ENCODE measurements around the gene PTS. TPM values are rescaled to one million over a fixed set of nuclear protein-coding genes. Genes with fewer than 3 reads are reported as not detected.

Gene PTS
- total and polyA plus RNA-seq, 2 donors from 2014 or later: 40.6 to 76.4 TPM

DNA sequence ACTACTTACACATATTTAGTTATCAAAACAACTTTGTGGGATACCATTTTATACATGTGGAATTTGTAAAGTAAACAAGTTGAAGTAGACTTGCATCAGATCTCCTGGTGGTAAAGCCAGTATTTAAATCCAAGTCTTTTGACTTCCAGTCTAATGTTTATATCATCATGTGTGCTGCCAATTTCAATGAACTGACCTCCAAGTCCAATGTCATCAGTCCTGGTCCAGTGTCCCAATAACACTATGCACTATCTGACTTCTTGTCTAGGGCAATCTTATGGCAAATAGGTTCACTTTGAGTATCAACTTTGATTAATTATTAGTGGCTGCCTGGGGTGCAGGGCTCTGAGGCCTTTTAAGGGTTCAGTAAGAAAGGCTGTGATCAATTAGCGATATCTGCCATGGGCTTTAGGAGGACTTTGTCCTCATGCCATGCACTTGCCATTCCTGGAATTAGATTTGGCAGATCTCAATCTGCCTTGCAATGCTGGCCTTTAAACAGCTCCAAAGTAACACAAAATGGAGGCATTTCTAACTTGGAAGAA lies 9.6 kb upstream of the PTS start:
- Histone ChIP-seq H3K9me3 (ENCODE audit: control insufficient read depth in 2 of 3, insufficient read depth in 1 of 3, low read length in 3 of 3) (no peaks in the 10 kb centered on the region), H3K4me1 (ENCODE audit: control insufficient read depth in 2 of 3, insufficient read depth in 2 of 3, low read depth in 1 of 3, low read length in 3 of 3) (peaks cover 0 to 4% (median 2%) of the 10 kb centered on the region in 3 donors), H3K4me3 (ENCODE audit: low read length in 3 of 3) (no peak overlapping the region), H3K27ac (ENCODE audit: low read depth in 2 of 2, low read length in 2 of 2) (no peak overlapping the region), H3K9ac (ENCODE audit: low read length in 3 of 3) (no peak overlapping the region), H3K36me3 (ENCODE audit: control insufficient read depth in 2 of 3, insufficient read depth in 3 of 3, low read length in 3 of 3) (no peaks in the 10 kb centered on the region), H3K27me3 (ENCODE audit: control insufficient read depth, insufficient read depth, low read length) (no peaks in the 10 kb centered on the region)
- intact Hi-C loops (cut with DNase I): no loop called here
- TF ChIP-seq, protein P1, sequence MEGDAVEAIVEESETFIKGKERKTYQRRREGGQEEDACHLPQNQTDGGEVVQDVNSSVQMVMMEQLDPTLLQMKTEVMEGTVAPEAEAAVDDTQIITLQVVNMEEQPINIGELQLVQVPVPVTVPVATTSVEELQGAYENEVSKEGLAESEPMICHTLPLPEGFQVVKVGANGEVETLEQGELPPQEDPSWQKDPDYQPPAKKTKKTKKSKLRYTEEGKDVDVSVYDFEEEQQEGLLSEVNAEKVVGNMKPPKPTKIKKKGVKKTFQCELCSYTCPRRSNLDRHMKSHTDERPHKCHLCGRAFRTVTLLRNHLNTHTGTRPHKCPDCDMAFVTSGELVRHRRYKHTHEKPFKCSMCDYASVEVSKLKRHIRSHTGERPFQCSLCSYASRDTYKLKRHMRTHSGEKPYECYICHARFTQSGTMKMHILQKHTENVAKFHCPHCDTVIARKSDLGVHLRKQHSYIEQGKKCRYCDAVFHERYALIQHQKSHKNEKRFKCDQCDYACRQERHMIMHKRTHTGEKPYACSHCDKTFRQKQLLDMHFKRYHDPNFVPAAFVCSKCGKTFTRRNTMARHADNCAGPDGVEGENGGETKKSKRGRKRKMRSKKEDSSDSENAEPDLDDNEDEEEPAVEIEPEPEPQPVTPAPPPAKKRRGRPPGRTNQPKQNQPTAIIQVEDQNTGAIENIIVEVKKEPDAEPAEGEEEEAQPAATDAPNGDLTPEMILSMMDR (IDR thresholded peaks at IDR 0.05; ENCODE audit: borderline replicate concordance, extremely low read depth, insufficient read depth): no peak
- DNase-seq: no peak
- FAIRE-seq: no peak

DNA sequence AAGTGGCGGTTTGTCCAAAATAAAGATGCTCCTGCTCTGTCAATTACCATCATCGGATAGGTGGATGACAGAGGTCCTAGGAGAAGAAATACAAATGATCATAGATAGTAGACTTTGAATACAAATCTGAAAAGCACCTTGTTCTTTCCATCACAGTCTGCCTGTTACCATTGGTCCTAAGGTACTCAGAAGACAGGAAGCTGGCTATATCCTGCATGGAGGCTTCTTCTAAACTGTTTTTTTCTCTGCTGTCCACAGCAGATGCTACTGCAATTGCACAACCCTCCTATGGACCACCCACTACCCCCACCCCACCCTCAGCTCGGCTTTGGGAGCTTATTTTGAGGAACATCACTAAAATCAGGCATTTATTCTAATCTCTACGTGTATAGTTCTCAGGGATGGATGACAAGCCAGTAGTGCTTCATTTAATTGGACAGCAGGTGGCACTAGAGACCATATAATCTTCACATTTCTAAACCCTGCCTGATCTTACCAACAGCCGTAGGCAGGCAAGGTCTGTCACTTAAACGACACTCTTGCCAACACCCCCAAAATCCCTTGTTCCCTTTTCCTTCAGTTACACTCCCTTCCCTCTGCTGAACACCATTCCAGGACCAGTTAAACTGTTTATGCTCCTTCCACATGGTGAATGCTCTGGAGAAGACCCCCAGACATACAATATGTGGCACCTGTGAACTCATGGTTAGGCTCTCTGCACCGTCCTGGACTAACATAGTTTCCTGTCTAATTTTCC lies 6.6 kb upstream of the PTS start:
- H3K4me1 ChIP-seq (ENCODE audit: control insufficient read depth in 2 of 3, insufficient read depth in 2 of 3, low read depth in 1 of 3, low read length in 3 of 3): peaks cover 0 to 4% (median 2%) of the 10 kb centered on the region in 3 donors
- H3K9ac ChIP-seq (ENCODE audit: low read length in 3 of 3): no peak overlapping the region
- no peak overlapping the region for H3K4me3 ChIP-seq (ENCODE audit: low read length in 3 of 3)
- intact Hi-C loops (cut with DNase I): loop anchor here (2.0 kb wide), 1 partner anchor 61 kb away; no protein-coding TSS in a partner anchor
- FAIRE-seq (peak; percentile 25), DNase-seq (peak in 4 of 5 donors; percentile 38 to 86 (median 64))
- no peaks in the 10 kb centered on the region for H3K27me3 ChIP-seq (ENCODE audit: control insufficient read depth, insufficient read depth, low read length)
- H3K9me3 ChIP-seq (ENCODE audit: control insufficient read depth in 2 of 3, insufficient read depth in 1 of 3, low read length in 3 of 3): no peaks in the 10 kb centered on the region
- no peak overlapping the region for H3K27ac ChIP-seq (ENCODE audit: low read depth in 2 of 2, low read length in 2 of 2)
- H3K36me3 ChIP-seq (ENCODE audit: control insufficient read depth in 2 of 3, insufficient read depth in 3 of 3, low read length in 3 of 3): no peaks in the 10 kb centered on the region
- TF ChIP-seq, protein P1 (IDR thresholded peaks at IDR 0.05; ENCODE audit: borderline replicate concordance, extremely low read depth, insufficient read depth): peak; percentile 95

DNA sequence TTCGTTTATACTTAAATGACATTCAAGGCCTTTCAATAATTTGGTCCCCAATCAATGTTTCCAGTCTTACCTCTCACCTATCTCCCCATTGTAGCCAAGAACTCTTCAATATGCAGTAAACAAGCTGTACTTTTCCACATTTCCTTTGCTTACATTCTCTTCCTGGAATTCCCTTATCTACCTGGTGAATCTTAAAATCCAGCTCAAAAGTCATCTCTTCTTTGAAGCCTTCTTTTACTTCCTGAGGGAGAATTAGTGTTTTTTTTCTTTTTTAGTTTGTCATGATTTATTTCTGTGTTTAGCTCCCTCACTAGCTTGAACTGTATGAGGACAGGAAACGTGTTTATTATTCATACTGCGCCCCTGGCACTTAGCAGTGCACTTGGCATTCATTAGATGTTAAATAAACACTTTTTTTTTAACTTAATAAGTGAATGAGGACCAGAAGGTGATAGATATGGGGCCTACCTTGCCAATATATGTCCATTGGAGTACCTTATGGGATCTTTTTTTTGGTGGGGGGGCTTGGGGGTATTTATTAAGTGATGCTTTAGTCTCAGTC lies 4.9 kb upstream of the PTS start:
- DNase-seq: no peak
- H3K4me1 ChIP-seq (ENCODE audit: control insufficient read depth in 2 of 3, insufficient read depth in 2 of 3, low read depth in 1 of 3, low read length in 3 of 3): peaks cover 0 to 4% (median 2%) of the 10 kb centered on the region in 3 donors
- no peak overlapping the region for H3K27ac ChIP-seq (ENCODE audit: low read depth in 2 of 2, low read length in 2 of 2)
- no peak overlapping the region for H3K4me3 ChIP-seq (ENCODE audit: low read length in 3 of 3)
- H3K36me3 ChIP-seq (ENCODE audit: control insufficient read depth in 2 of 3, insufficient read depth in 3 of 3, low read length in 3 of 3): no peaks in the 10 kb centered on the region
- FAIRE-seq: no peak
- H3K9ac ChIP-seq (ENCODE audit: low read length in 3 of 3): no peak overlapping the region
- TF ChIP-seq, protein P1 (IDR thresholded peaks at IDR 0.05; ENCODE audit: borderline replicate concordance, extremely low read depth, insufficient read depth): no peak
- intact Hi-C loops (cut with DNase I): loop anchor here (2.0 kb wide), 1 partner anchor 59 kb away; no protein-coding TSS in a partner anchor
- H3K9me3 ChIP-seq (ENCODE audit: control insufficient read depth in 2 of 3, insufficient read depth in 1 of 3, low read length in 3 of 3): no peaks in the 10 kb centered on the region
- H3K27me3 ChIP-seq (ENCODE audit: control insufficient read depth, insufficient read depth, low read length): no peaks in the 10 kb centered on the region
